ENCODE results near the gene LYZL6.

DNA sequence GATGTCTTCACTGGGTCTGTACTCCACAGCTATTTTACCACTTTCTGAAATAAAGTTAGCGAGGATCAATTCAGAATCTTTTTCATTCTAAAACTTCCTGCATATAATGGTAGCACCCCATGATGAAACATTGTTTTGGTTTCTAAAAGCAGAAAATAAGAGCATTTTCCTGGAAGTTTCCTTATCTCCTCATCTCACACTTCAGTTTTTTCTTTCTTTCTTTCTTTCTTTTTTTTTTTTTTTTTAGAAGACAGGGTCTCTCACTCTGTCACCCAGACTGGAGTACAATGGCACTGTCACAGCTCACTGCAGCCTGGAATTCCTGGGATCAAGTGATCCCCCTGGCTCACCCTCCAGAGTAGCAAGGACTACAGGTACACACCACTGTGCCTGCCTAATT is 23.3 kb downstream of the LYZL6 start:
- TF ChIP-seq SIN3A (IDR thresholded peaks at IDR 0.05; ENCODE audit: borderline replicate concordance, insufficient read depth, low read length) (no peak), POLR2AphosphoS5 (IDR thresholded peaks at IDR 0.05; ENCODE audit: low read depth, low read length) (no peak), TAF1 (IDR thresholded peaks at IDR 0.05; ENCODE audit: borderline replicate concordance, insufficient read depth, low read length) (no peak)

All from PFSK-1 (cell line).